ENCODE results near the gene BDKRB1.

DNA sequence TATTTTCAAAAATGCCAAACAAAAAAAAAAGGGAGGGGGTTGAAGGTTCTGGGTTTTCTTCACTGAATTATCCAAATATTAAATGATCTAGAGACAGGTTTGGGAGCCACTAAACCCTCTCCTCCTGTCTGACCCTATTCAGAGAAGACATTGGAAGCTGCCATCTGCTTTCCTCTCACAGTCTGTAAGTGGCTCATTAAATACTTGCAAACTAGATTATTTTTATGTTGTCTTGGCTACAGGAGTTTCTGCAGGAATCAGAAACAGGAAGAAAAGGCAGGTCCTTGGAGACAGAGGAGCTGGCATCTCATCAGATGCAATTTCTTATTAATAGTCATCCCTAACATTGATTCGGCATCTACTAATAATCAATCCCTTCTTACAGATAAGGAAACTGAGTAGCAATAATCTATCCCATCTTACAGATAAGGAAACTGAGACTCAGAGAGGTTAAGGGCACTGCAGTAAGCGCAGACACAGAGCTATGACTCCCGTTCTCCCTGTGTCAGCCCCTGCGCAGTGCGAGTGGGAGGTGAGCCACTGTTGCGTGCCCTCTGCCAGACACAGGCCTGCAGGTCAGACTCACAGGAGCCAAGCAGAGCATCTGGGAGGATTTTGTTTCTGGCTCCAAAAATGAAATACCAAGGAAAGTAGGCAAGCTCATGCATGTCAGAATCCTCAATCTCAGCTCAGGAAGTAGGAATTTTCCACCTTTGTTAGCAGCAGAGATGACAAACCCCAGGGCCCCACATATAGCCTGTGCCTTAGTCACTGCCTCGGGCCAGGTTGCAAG lies 40.4 kb upstream of the BDKRB1 start:
- TF ChIP-seq EGR1 (IDR thresholded peaks at IDR 0.05) (no peak), ZBTB7A (IDR thresholded peaks at IDR 0.05; ENCODE audit: low read depth) (no peak), REST (IDR thresholded peaks at IDR 0.05; ENCODE audit: low read depth) (no peak), EP300 (IDR thresholded peaks at IDR 0.05; ENCODE audit: borderline replicate concordance) (no peak), RAD21 (IDR thresholded peaks at IDR 0.05; ENCODE audit: low read depth) (no peak), USF1 (IDR thresholded peaks at IDR 0.05) (no peak), YY1 (IDR thresholded peaks at IDR 0.05; ENCODE audit: low read depth) (no peak)
- TF ChIP-seq, protein P1, sequence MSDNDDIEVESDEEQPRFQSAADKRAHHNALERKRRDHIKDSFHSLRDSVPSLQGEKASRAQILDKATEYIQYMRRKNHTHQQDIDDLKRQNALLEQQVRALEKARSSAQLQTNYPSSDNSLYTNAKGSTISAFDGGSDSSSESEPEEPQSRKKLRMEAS (IDR thresholded peaks at IDR 0.05), result no peak
